Nephron (organoid): ENCODE data around the gene ZCCHC7.
"Not testable (repeated sequence)": the region's sequence is repeated elsewhere in the genome, so short reads cannot be mapped to it uniquely, and the experiment has no call there.

Experiments
- H3K27ac Mint-ChIP-seq, 3 experiments: 2 replicates each; pipeline ENCODE4 v1.8.0; 2020; ENCODE audit warnings: mixed read lengths in 3 of 3, mild to moderate bottlenecking in 2 of 3, moderate library complexity in 1 of 3
- H3K27me3 Mint-ChIP-seq: 2 replicates; pipeline ENCODE4 v1.8.0; 2021; ENCODE audit warnings: low read depth, mild to moderate bottlenecking, moderate library complexity, mixed read lengths
- H3K36me3 Mint-ChIP-seq: 2 replicates; pipeline ENCODE4 v1.8.0; 2020; ENCODE audit warnings: low read depth, mixed read lengths
- H3K4me1 Mint-ChIP-seq: 2 replicates; pipeline ENCODE4 v1.8.0; 2020; ENCODE audit warnings: mixed read lengths
- H3K4me3 Mint-ChIP-seq, 3 experiments: 2 replicates each; pipeline ENCODE4 v1.8.0; 2020; ENCODE audit warnings: mild to moderate bottlenecking in 3 of 3, mixed read lengths in 3 of 3, moderate library complexity in 2 of 3
- H3K9me3 Mint-ChIP-seq: 2 replicates; pipeline ENCODE4 v1.8.0; 2020; ENCODE audit warnings: mixed read lengths
- TF ChIP-seq, protein P1 (sequence below), 3 experiments: fragments of 200-600 bp; sonication (generic); IDR thresholded peaks; one replicate each; pipeline ENCODE4 v1.5.0; 2021; ENCODE audit warnings: antibody characterized with exemption in 3 of 3; ENCODE audit not compliant: unreplicated experiment in 3 of 3

ZCCHC7 gene

DNA sequence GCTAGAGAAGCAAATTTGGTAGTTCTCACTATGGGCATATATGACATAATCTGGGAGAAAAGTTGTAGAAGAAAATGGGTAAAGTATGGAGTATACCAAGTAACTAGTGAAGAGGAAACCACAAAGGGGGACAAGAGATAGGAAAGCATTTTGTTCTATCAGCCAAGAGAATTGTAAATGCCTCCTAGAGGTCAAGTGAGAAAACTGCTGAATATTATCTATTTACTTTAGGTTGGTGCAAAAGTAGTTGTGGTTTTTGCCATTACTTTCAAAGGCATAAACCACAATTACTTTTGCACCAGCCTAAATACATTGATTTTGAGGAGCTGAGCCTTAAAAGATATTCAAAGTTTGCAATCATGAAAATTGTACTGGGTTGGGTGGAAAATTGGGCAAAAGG, 175.4 kb downstream of the ZCCHC7 start:
- Mint-ChIP-seq H3K9me3 (no peaks in the 10 kb centered on the region), H3K27me3 (no peaks in the 10 kb centered on the region), H3K27ac (no peak overlapping the region), H3K4me1 (no peaks in the 10 kb centered on the region), H3K4me3 (no peak overlapping the region), H3K36me3 (no peaks in the 10 kb centered on the region)
- TF ChIP-seq, protein P1, sequence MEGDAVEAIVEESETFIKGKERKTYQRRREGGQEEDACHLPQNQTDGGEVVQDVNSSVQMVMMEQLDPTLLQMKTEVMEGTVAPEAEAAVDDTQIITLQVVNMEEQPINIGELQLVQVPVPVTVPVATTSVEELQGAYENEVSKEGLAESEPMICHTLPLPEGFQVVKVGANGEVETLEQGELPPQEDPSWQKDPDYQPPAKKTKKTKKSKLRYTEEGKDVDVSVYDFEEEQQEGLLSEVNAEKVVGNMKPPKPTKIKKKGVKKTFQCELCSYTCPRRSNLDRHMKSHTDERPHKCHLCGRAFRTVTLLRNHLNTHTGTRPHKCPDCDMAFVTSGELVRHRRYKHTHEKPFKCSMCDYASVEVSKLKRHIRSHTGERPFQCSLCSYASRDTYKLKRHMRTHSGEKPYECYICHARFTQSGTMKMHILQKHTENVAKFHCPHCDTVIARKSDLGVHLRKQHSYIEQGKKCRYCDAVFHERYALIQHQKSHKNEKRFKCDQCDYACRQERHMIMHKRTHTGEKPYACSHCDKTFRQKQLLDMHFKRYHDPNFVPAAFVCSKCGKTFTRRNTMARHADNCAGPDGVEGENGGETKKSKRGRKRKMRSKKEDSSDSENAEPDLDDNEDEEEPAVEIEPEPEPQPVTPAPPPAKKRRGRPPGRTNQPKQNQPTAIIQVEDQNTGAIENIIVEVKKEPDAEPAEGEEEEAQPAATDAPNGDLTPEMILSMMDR (IDR thresholded peaks at IDR 0.05; ENCODE audit: unreplicated experiment in 3 of 3): no peak

DNA sequence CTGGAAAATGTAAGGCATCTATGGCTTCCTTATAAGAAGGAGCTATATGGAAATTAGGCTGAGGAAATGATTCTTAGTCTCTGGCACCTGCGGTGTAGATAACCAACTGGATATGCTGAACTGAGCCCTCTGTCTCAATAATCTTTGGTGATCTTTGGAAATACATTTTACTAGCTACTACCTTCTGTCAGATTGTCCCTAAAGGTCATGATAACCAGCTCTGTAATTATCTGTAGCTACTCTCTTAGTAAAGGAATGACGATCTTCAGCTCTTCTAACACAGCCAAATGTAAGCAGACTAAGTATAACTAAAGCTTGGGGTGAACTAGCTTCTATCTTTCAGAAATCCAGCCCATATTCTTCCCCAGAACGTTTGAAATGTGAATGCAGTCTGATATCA, 177.2 kb downstream of the ZCCHC7 start:
- Mint-ChIP-seq H3K36me3 (no peaks in the 10 kb centered on the region), H3K27me3 (no peaks in the 10 kb centered on the region), H3K9me3 (no peaks in the 10 kb centered on the region), H3K4me1 (no peaks in the 10 kb centered on the region), H3K4me3 (no peak overlapping the region), H3K27ac (no peak overlapping the region)
- TF ChIP-seq, protein P1 (IDR thresholded peaks at IDR 0.05; ENCODE audit: unreplicated experiment in 3 of 3): no peak

DNA sequence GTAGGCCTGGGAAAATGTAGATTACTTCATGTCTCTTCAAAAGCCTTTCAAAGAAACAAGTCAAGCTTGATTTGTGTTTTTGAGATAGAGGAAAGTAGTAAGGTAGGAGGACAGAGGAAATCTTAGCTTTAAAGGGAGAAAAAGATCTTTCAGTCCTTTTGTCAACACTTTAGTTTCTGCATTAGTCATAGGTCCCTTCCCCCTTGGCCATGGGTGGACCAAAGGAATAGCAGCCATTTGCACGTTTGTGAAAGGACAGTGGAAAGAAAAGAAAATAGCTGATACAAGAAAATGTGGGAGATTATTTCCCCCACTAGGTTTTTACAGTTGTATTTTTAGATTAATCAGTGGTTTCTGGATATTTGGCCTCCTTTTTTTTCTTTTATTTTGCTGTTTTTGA, 180.2 kb downstream of the ZCCHC7 start:
- H3K9me3 Mint-ChIP-seq: no peaks in the 10 kb centered on the region
- H3K27me3 Mint-ChIP-seq: no peaks in the 10 kb centered on the region
- H3K36me3 Mint-ChIP-seq: peaks cover 14% of the 10 kb centered on the region
- H3K4me1 Mint-ChIP-seq: no peaks in the 10 kb centered on the region
- TF ChIP-seq, protein P1 (IDR thresholded peaks at IDR 0.05; ENCODE audit: unreplicated experiment in 3 of 3): no peak
- no peak overlapping the region for H3K27ac Mint-ChIP-seq
- H3K4me3 Mint-ChIP-seq: no peak overlapping the region

DNA sequence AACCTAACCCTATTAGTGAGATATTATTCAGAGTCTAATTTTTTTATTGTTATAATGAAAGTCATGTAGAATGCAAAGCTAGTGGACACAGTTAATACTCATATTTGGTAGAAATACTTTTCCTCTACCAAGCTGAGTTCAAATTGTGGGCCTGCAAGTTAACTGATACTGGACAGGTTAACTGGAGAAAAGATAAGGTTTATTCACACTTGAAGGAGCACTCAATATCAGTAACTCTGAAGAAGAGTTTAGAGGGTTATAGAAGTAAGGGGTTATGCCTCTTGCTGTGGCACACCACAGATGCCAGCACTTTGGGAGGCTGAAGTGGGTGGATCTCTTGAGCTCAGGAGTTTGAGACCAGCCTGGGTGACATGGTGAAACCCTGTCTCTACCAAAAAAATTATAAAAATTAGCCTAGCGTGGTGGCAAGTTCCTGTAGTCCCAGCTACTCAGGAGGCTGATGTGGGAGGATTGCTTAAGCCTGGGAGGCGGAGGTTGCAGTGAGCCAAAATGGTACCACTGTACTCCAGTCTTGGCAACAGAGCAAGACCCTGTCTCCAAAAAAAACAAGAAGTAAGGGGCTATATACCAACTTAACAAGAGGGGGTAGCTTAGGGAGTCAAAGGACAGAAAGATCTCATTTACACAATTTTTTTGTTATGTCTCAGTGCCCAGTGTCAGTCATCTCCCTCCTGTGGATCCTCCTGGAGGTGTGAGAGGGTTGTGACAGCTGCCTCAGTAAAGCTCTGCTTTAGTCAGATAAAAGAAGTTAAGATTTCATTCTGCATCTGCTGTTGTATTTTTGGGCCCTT, 180.9 kb downstream of the ZCCHC7 start:
- Mint-ChIP-seq H3K9me3 (no peaks in the 10 kb centered on the region), H3K27me3 (no peaks in the 10 kb centered on the region), H3K27ac (no peak overlapping the region), H3K36me3 (peaks cover 15% of the 10 kb centered on the region), H3K4me3 (no peak overlapping the region), H3K4me1 (no peaks in the 10 kb centered on the region)
- TF ChIP-seq, protein P1 (IDR thresholded peaks at IDR 0.05; ENCODE audit: unreplicated experiment in 3 of 3): no peak

DNA sequence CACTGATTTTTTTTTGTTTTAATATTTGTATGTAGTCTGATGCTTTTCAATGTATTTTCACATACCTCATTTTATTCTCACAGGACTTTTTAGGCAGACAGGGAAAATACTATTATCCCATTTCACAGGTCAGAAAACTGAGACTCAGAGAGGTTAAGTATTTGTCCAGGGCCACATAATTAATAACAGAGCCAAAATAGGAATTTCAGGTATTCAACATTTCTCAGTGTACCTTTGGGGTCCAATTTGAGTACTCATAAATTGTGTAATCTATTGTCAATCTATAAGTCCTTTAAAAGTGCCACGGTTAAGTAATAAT, 181.4 kb downstream of the ZCCHC7 start:
- TF ChIP-seq, protein P1 (IDR thresholded peaks at IDR 0.05; ENCODE audit: unreplicated experiment in 3 of 3): no peak
- Mint-ChIP-seq H3K4me3 (no peak overlapping the region), H3K4me1 (no peaks in the 10 kb centered on the region), H3K27ac (no peak overlapping the region), H3K9me3 (no peaks in the 10 kb centered on the region), H3K36me3 (peaks cover 15% of the 10 kb centered on the region), H3K27me3 (no peaks in the 10 kb centered on the region)

DNA sequence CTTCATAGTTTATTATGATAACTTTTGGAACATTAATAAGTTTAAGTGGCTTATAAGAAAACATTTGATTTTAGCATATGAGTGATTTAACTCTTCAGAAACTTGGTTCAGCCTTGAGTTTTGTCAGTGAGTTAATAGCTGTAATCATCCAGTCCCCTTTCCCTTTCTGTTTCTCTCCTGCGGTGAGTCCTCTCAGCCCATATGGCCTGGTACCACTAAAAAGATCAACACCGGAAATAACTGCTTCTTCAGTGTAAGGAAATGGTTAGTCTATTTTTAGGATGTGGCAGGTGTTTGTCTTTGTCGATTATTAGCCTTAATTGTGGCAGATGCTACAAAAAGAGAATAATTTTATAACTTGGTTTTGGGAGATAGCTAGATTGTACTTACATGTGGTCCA, 181.9 kb downstream of the ZCCHC7 start:
- Mint-ChIP-seq H3K4me1 (no peaks in the 10 kb centered on the region), H3K27me3 (no peaks in the 10 kb centered on the region), H3K9me3 (no peaks in the 10 kb centered on the region), H3K4me3 (no peak overlapping the region), H3K27ac (no peak overlapping the region), H3K36me3 (peaks cover 15% of the 10 kb centered on the region)
- TF ChIP-seq, protein P1 (IDR thresholded peaks at IDR 0.05; ENCODE audit: unreplicated experiment in 3 of 3): no peak

DNA sequence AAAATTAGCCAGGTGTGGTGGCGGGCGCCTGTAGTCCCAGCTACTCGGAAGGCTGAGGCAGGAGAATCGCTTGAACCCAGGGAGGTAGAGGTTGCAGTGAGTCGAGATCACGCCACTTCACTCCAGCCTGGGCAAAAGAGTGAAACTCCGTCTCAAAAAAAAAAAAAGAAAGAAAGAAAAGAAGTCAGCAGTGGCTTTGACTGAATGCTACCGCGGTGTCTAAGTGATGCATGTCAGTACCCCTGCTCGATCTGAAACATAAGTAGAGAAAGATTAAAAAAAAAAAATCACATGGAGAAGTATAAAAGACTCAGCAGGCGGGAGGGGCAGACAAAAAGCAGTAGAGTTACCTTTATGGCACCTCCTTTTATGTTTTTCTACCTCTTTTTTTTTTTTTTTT, 182.9 kb downstream of the ZCCHC7 start:
- not testable (repeated sequence) for H3K4me3 Mint-ChIP-seq, H3K27ac Mint-ChIP-seq, H3K9me3 Mint-ChIP-seq, H3K27me3 Mint-ChIP-seq, H3K4me1 Mint-ChIP-seq
- peaks cover 15% of the 10 kb centered on the region for H3K36me3 Mint-ChIP-seq
